ENCODE measurements around the gene CELF2. TPM values are rescaled to one million over a fixed set of nuclear protein-coding genes. Genes with fewer than 3 reads are reported as not detected.
A peak's percentile ranks its signal among the peaks of the same experiment; 100 is the strongest.

Gene CELF2
- total and polyA plus RNA-seq, 2 experiments from 2014 or later, result 14.4 to 26.5 TPM

DNA sequence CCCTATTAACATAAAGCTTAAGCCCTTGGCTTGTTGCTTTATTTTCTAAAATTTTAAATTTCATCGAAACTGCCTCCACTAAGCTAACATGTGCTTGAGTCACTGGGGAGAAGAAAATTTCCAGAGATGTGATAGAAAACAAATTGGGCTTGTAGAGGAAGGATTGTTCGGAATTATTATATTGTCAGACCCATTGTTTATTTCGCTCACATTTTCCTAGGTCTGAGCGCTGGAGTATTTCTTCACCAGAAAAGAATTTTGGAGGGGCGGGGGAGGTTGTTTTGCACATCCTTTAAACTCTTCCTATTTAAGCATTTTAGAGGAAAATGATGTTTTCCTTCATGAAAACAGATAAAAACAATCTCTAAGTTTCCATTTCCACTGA lies 29.1 kb downstream of the CELF2 start:
- H3K4me2 ChIP-seq (ENCODE audit: unreplicated experiment), result peak overlapping the region; percentile 40
- H3K27ac ChIP-seq, result 0 out of 2 replicates have a peak overlapping the region, but pooled peaks have one; percentile 13
- H3K27me3 ChIP-seq (replicated peaks; ENCODE audit: insufficient read depth), result no peaks in the 10 kb centered on the region
- peak overlapping the region; percentile 3 for H3K4me3 ChIP-seq
- H2AFZ ChIP-seq, result peak overlapping the region; percentile 59; the same call in 1 of the 2 replicates
- TF ChIP-seq EZH2 (IDR thresholded peaks at IDR 0.05; ENCODE audit: insufficient read depth, poor library complexity, severe bottlenecking), result no peak
- H3K9ac ChIP-seq, result peak overlapping the region; percentile 18; the same call in 1 of the 2 replicates
- H4K20me1 ChIP-seq (ENCODE audit: insufficient read depth), result no peaks in the 10 kb centered on the region
- in situ Hi-C loops (cut with MboI), result loop anchor here (25.0 kb wide), 1 partner anchor 1709 kb away; no protein-coding TSS in a partner anchor
- no peaks in the 10 kb centered on the region for H3K9me2 ChIP-seq (ENCODE audit: insufficient read depth)
- peak; percentile 39 for DNase-seq
- H3K36me3 ChIP-seq (ENCODE audit: low read depth), result no peaks in the 10 kb centered on the region
- WGBS, 2 experiments (ENCODE audit: low coverage in 1 of 2, low lambda C conversion rate in 2 of 2, missing lambda C conversion rate in 2 of 2), result 8 to 17% methylated on average over 5 of the region's 5 CpGs
- H3K4me1 ChIP-seq (ENCODE audit: insufficient read depth), result peaks cover 17% of the 10 kb centered on the region
- no peaks in the 10 kb centered on the region for H3F3A ChIP-seq (ENCODE audit: insufficient read depth)
- no peaks in the 10 kb centered on the region for H3K9me3 ChIP-seq (ENCODE audit: low read depth)
- no peaks in the 10 kb centered on the region for H3K79me2 ChIP-seq (ENCODE audit: insufficient read depth)

DNA sequence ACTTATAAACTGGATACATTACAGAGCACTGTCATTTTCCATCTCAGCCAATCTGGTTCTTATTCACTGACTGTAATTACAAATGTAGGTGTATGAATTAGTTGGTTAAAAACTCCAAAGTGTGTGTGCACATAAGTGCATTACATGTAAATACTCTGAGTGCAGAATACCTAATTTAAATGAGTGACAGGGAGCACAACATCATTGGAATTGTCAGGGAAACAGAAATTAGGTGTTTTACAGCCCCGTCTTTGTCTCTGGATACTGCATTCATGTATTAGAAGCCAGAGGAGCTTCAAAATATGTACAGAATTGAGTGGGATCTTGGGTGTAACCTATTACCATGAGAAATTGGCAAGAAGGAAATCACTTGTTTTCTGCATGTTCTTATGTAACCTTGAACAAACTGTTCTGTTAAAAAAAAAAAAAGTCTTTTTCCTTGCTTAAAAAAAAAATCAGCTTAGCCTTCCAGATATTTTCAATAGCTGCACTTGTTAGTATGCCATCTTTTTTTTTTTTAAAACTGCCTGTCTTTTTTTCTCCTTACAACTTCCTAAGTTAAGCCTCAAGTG lies 31.1 kb downstream of the CELF2 start:
- Histone ChIP-seq H3K36me3 (ENCODE audit: low read depth) (no peaks in the 10 kb centered on the region), H3K27ac (no peak overlapping the region), H3K4me2 (ENCODE audit: unreplicated experiment) (no peak overlapping the region), H3K9me3 (ENCODE audit: low read depth) (no peaks in the 10 kb centered on the region), H3K9me2 (ENCODE audit: insufficient read depth) (no peaks in the 10 kb centered on the region), H3K27me3 (replicated peaks; ENCODE audit: insufficient read depth) (no peaks in the 10 kb centered on the region), H3F3A (ENCODE audit: insufficient read depth) (no peaks in the 10 kb centered on the region), H3K4me1 (ENCODE audit: insufficient read depth) (peaks cover 13% of the 10 kb centered on the region), H3K79me2 (ENCODE audit: insufficient read depth) (no peaks in the 10 kb centered on the region), H2AFZ (no peak overlapping the region), H3K4me3 (no peak overlapping the region), H4K20me1 (ENCODE audit: insufficient read depth) (no peaks in the 10 kb centered on the region), H3K9ac (no peak overlapping the region)
- no peak for TF ChIP-seq EZH2phosphoT487 (IDR thresholded peaks at IDR 0.05; ENCODE audit: insufficient read depth, low read depth)
- TF ChIP-seq EZH2 (IDR thresholded peaks at IDR 0.05; ENCODE audit: insufficient read depth, poor library complexity, severe bottlenecking), result no peak
- DNase-seq, result no peak
- 45 to 53% methylated on average over 1 of the region's 1 CpG for WGBS, 2 experiments (ENCODE audit: low coverage in 1 of 2, low lambda C conversion rate in 2 of 2, missing lambda C conversion rate in 2 of 2)
- in situ Hi-C loops (cut with MboI), result loop anchor here (25.0 kb wide), 1 partner anchor 1711 kb away; no protein-coding TSS in a partner anchor

DNA sequence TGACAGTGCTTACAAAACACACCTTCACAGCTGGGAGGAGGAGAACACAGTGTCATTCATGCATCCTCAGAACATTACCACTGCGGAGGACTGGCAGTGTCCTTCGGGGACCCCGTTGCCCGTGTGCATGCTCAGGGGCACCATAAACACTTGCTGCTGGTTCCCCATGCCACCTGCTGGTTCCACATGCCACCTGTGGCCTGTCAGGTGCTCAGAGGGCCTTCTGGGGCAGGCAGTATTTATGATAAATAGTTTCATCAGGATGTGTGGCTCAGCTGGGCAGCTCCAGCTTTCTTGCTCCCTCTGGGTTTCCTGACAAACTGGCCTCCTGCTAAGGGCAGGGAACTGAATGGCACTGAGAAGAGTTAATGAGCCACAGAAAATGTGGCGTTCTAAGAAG lies 32.1 kb downstream of the CELF2 start:
- Histone ChIP-seq H3K4me1 (ENCODE audit: insufficient read depth) (peaks cover 13% of the 10 kb centered on the region), H3K79me2 (ENCODE audit: insufficient read depth) (no peaks in the 10 kb centered on the region), H3K9me3 (ENCODE audit: low read depth) (no peaks in the 10 kb centered on the region), H3K36me3 (ENCODE audit: low read depth) (no peaks in the 10 kb centered on the region), H3F3A (ENCODE audit: insufficient read depth) (no peaks in the 10 kb centered on the region), H3K4me3 (no peak overlapping the region), H4K20me1 (ENCODE audit: insufficient read depth) (no peaks in the 10 kb centered on the region), H2AFZ (no peak overlapping the region), H3K9ac (no peak overlapping the region), H3K27ac (no peak overlapping the region), H3K27me3 (replicated peaks; ENCODE audit: insufficient read depth) (no peaks in the 10 kb centered on the region), H3K9me2 (ENCODE audit: insufficient read depth) (no peaks in the 10 kb centered on the region), H3K4me2 (ENCODE audit: unreplicated experiment) (no peak overlapping the region)
- no peak for TF ChIP-seq EZH2 (IDR thresholded peaks at IDR 0.05; ENCODE audit: insufficient read depth, poor library complexity, severe bottlenecking)
- TF ChIP-seq EZH2phosphoT487 (IDR thresholded peaks at IDR 0.05; ENCODE audit: insufficient read depth, low read depth), result no peak
- no peak for DNase-seq
- 44 to 62% methylated on average over 3 to 5 of the region's 5 CpGs for WGBS, 2 experiments (ENCODE audit: low coverage in 1 of 2, low lambda C conversion rate in 2 of 2, missing lambda C conversion rate in 2 of 2)
- in situ Hi-C loops (cut with MboI), result loop anchor here (25.0 kb wide), 2 partner anchors 1663 to 1713 kb away; no protein-coding TSS in a partner anchor

GRCh38 chr10:11050301-11051287 lies 32.9 kb downstream of the CELF2 start:
- TF ChIP-seq EZH2phosphoT487 (IDR thresholded peaks at IDR 0.05; ENCODE audit: insufficient read depth, low read depth) (no peak), EZH2 (IDR thresholded peaks at IDR 0.05; ENCODE audit: insufficient read depth, poor library complexity, severe bottlenecking) (no peak)
- no peak overlapping the region for H3K27ac ChIP-seq
- no peaks in the 10 kb centered on the region for H3K9me3 ChIP-seq (ENCODE audit: low read depth)
- no peaks in the 10 kb centered on the region for H3K36me3 ChIP-seq (ENCODE audit: low read depth)
- no peak overlapping the region for H2AFZ ChIP-seq
- H3K79me2 ChIP-seq (ENCODE audit: insufficient read depth), result no peaks in the 10 kb centered on the region
- H3K4me1 ChIP-seq (ENCODE audit: insufficient read depth), result peaks cover 13% of the 10 kb centered on the region
- no peaks in the 10 kb centered on the region for H4K20me1 ChIP-seq (ENCODE audit: insufficient read depth)
- H3K4me3 ChIP-seq, result no peak overlapping the region
- H3K9me2 ChIP-seq (ENCODE audit: insufficient read depth), result no peaks in the 10 kb centered on the region
- no peak for DNase-seq
- no peak overlapping the region for H3K9ac ChIP-seq
- H3K4me2 ChIP-seq (ENCODE audit: unreplicated experiment), result no peak overlapping the region
- H3K27me3 ChIP-seq (replicated peaks; ENCODE audit: insufficient read depth), result no peaks in the 10 kb centered on the region
- H3F3A ChIP-seq (ENCODE audit: insufficient read depth), result no peaks in the 10 kb centered on the region
- WGBS, 2 experiments (ENCODE audit: low coverage in 1 of 2, low lambda C conversion rate in 2 of 2, missing lambda C conversion rate in 2 of 2), result 36% methylated on average over 10 of the region's 10 CpGs
- in situ Hi-C loops (cut with MboI), result loop anchor here (25.0 kb wide), 1 partner anchor 1663 kb away; no protein-coding TSS in a partner anchor

All from GM23248 (cell line).